Measurements from ENCODE around the gene FAM186B.

Gene FAM186B

GRCh38 chr12:49636574-49636973 is 31.1 kb upstream of the FAM186B start:
- Histone ChIP-seq H3K4me3 (ENCODE audit: low read depth, low read length) (no peak overlapping the region), H3K36me3 (no peaks in the 10 kb centered on the region), H3K27me3 (no peaks in the 10 kb centered on the region), H3K9me3 (no peaks in the 10 kb centered on the region), H3K4me1 (peaks cover 8% of the 10 kb centered on the region)
- no peak for TF ChIP-seq CTCF (IDR thresholded peaks at IDR 0.05; ENCODE audit: low read depth, low read length)
- DNase-seq, result no peak

GRCh38 chr12:49635656-49636055 is 30.2 kb upstream of the FAM186B start:
- no peak for DNase-seq
- Histone ChIP-seq H3K36me3 (no peaks in the 10 kb centered on the region), H3K9me3 (no peaks in the 10 kb centered on the region), H3K4me3 (ENCODE audit: low read depth, low read length) (no peak overlapping the region), H3K4me1 (peaks cover 8% of the 10 kb centered on the region), H3K27me3 (no peaks in the 10 kb centered on the region)
- TF ChIP-seq CTCF (IDR thresholded peaks at IDR 0.05; ENCODE audit: low read depth, low read length), result no peak

GRCh38 chr12:49635036-49635435 is 29.6 kb upstream of the FAM186B start:
- TF ChIP-seq CTCF (IDR thresholded peaks at IDR 0.05; ENCODE audit: low read depth, low read length), result no peak
- Histone ChIP-seq H3K27me3 (no peaks in the 10 kb centered on the region), H3K9me3 (no peaks in the 10 kb centered on the region), H3K4me1 (peaks cover 8% of the 10 kb centered on the region), H3K36me3 (no peaks in the 10 kb centered on the region), H3K4me3 (ENCODE audit: low read depth, low read length) (no peak overlapping the region)
- DNase-seq, result no peak

- Histone ChIP-seq H3K27me3 (no peaks in the 10 kb centered on the region; the same call in 1 of the 2 replicates), H3K4me3 (ENCODE audit: low read depth, low read length) (no peak overlapping the region), H3K4me1 (peaks cover 8% of the 10 kb centered on the region), H3K36me3 (no peaks in the 10 kb centered on the region), H3K9me3 (no peaks in the 10 kb centered on the region)
- TF ChIP-seq CTCF (IDR thresholded peaks at IDR 0.05; ENCODE audit: low read depth, low read length), result no peak
- no peak for DNase-seq
Measured at GRCh38 chr12:49633703-49634345, 28.4 kb upstream of the FAM186B start.

GRCh38 chr12:49632986-49633702 is 27.7 kb upstream of the FAM186B start:
- H3K4me3 ChIP-seq (ENCODE audit: low read depth, low read length), result no peak overlapping the region
- peaks cover 8% of the 10 kb centered on the region for H3K4me1 ChIP-seq
- TF ChIP-seq CTCF (IDR thresholded peaks at IDR 0.05; ENCODE audit: low read depth, low read length), result no peak

GRCh38 chr12:49632401-49632800 is 27.0 kb upstream of the FAM186B start:
- no peaks in the 10 kb centered on the region; the same call in 1 of the 2 replicates for H3K27me3 ChIP-seq
- DNase-seq, result no peak
- H3K36me3 ChIP-seq, result no peaks in the 10 kb centered on the region
- no peak overlapping the region for H3K4me3 ChIP-seq (ENCODE audit: low read depth, low read length)
- TF ChIP-seq CTCF (IDR thresholded peaks at IDR 0.05; ENCODE audit: low read depth, low read length), result no peak
- H3K4me1 ChIP-seq, result peaks cover 4% of the 10 kb centered on the region
- no peaks in the 10 kb centered on the region for H3K9me3 ChIP-seq

More at GRCh38 chr12:49632986-49633702, 27.7 kb upstream of the FAM186B start:
- no peak for DNase-seq
- Histone ChIP-seq H3K36me3 (no peaks in the 10 kb centered on the region), H3K9me3 (no peaks in the 10 kb centered on the region), H3K27me3 (no peaks in the 10 kb centered on the region; the same call in 1 of the 2 replicates)

Measured in BE2C (cell line).